GM19395 (cell line): ENCODE measurements around the gene RABEP1.
"Not testable (repeated sequence)": the region's sequence is repeated elsewhere in the genome, so short reads cannot be mapped to it uniquely, and the experiment has no call there.

Experiments used
- ATAC-seq: cut with Tn5 transposase; IDR thresholded peaks from one replicate; pipeline ENCODE4 v1.9.1; 2021; ENCODE audit warnings: mild to moderate bottlenecking, moderate library complexity; ENCODE audit not compliant: unreplicated experiment

Gene RABEP1, protein sequence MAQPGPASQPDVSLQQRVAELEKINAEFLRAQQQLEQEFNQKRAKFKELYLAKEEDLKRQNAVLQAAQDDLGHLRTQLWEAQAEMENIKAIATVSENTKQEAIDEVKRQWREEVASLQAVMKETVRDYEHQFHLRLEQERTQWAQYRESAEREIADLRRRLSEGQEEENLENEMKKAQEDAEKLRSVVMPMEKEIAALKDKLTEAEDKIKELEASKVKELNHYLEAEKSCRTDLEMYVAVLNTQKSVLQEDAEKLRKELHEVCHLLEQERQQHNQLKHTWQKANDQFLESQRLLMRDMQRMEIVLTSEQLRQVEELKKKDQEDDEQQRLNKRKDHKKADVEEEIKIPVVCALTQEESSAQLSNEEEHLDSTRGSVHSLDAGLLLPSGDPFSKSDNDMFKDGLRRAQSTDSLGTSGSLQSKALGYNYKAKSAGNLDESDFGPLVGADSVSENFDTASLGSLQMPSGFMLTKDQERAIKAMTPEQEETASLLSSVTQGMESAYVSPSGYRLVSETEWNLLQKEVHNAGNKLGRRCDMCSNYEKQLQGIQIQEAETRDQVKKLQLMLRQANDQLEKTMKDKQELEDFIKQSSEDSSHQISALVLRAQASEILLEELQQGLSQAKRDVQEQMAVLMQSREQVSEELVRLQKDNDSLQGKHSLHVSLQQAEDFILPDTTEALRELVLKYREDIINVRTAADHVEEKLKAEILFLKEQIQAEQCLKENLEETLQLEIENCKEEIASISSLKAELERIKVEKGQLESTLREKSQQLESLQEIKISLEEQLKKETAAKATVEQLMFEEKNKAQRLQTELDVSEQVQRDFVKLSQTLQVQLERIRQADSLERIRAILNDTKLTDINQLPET

DNA sequence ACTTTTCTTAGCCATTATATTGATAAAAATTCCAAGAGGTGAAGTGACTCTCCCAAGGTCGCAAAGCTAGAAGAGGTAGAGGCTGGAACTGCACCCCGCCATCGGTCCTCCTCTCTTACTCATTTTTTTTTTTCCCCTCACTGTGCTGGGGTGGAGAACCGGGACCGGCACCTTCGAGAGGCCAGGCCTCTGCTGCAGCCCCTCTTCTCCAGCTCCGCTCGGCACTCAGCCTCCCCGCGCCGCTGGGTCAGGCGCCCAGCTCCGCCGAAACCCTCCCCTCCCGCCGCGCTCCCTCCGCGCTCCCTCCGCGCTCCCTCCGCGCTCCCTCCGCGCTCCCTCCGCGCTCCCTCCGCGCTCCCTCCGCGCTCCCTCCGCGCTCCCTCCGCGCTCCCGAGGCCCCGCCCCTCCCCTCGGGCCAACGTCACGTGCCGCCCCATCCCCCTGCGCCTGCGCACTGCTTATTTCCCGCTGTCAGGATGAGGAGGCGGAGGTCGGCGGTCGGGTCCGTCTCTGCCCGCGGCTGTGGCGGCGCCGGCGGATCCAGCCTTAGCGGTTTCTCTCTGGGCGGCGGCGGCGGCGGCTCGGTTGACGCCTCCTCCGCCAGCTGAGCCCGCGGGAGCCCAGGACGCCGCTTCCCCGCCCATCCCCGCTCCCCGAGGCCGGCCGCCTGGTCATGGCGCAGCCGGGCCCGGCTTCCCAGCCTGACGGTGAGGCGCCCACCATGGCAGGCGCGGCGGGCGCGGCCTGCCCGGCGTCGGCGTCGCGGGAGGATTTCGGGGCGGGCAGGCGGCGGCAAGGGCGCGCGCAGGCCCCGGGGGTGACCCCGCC, at the start of gene RABEP1:
Gene RABEP1 (plus strand): TSS at position 471 of the 828 bp plus-strand sequence. CDS start 203 bp downstream, at position 674.
- ATAC-seq, result no peak

DNA sequence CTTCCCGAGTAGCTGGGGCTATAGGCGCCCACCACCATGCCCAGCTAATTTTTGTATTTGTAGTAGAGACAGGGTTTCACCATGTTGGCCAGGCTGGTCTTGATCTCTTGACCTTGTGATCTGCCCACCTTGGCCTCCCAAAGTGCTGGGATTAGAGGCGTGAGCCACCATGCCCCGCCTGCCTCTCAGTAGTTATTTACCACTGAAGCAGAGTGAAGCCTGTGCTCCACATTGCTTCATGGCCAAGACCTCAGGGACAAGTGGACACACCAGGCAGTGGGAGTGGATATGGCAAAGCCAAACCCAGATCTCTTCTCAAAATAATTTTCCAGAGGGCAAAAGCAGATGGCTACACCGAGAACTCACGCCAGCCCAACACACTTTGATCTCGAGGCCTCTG, 48.6 kb upstream of the RABEP1 start:
- not testable (repeated sequence) for ATAC-seq

DNA sequence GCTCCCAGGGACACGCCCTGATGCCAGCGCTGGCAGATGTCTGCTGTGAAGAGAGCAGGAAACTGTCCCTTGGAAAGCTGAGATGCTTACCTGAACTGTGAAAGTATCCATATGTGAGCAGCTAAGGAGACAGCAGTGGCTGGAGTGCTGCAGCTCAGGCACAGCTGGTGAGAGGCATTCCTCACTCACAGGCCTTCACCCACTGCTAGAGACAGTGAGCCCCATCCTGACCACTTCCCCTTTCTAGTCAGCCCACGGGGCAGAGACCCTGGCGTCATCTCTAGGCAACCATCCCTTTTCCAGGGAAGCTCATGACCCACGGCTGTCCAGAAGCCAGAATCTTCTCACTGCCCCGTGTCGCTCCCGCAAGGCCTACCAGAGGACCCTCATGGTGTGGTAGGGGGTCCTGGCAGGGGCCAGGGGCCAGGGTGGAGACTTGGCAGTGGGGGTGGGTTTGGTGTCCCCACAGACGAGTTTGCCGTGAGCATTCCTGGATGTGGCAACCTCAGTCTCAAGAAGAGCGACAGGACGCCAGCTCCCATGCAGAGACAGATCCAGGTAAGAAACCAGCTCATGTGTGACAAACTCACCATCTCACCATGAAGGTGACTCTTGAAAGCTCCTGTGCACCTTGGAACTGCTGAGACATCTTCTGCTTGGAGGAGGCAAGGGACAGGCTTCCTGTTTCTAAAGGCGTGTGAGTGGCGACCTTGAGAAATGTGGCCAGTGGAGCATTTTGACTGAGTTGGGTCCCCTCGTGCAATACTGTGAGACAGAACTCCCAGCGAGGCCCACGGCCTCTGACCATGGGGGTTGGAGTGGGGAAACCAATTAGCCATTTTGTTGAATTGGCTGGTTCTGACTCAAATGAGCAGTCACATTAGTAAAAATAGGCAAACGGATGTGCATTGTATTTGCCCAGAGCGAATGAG, 47.2 kb upstream of the RABEP1 start, which contains the start of gene SCIMP:
Gene SCIMP (minus strand): TSS at position 216 of the 932 bp plus-strand sequence. CDS start 105 bp downstream, at position 111.
- peak; percentile 58 for ATAC-seq

DNA sequence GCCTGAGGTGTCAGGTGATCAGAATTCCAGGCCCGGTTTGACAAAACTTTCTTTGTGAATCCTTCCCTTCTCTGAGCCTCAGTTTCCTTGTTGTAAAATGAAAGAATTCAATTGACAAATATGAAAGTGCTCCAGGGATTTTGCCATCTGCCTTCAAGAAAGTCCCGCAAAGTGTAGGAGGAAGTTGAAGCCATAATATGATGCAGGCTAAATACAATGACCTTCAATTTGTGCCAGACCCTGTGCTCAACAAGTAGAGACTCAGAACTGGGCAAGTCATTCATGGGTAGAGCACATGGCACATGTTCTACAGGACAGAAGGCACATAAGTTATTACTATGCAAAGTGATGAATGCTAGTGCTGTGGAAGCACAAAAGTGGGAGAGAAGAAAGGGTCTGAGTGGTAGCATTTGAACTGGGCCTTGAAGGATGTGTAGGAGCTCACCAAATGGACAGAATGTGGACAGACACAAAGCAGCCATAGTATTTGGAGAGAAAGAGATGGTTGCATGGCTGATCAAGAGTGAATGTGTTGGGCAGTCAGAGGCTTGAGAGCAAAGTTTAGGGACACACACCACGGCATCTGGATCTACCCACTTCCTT, 45.0 kb upstream of the RABEP1 start:
- ATAC-seq, result no peak

GRCh38 chr17:5237541-5238016, 44.5 kb upstream of the RABEP1 start:
- ATAC-seq, result peak; percentile 42

GRCh38 chr17:5238333-5238732, 43.8 kb upstream of the RABEP1 start:
- ATAC-seq, result no peak

GRCh38 chr17:5239769-5240168, 42.3 kb upstream of the RABEP1 start:
- ATAC-seq, result not testable (repeated sequence)

GRCh38 chr17:5241861-5242671, 40.0 kb upstream of the RABEP1 start:
- peak; percentile 74 for ATAC-seq

DNA sequence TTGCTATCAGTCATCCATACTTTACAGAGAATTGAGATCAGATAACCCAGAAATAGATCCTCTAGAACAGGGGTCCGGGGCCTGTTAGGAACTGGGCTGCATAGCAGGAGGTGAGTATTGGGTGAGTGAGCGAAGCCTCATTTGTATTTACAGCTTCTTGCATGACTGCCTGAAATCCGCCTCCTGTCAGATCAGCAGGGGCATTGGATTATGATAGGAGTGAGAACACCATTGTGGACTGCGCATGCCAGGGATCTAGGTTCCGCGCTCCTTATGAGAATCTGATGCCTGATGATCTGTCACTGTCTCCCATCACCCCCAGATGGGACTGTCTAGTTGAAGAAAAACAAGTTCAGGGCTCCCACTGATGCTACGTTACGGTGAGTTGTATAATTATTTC, 34.5 kb upstream of the RABEP1 start:
- no peak for ATAC-seq

DNA sequence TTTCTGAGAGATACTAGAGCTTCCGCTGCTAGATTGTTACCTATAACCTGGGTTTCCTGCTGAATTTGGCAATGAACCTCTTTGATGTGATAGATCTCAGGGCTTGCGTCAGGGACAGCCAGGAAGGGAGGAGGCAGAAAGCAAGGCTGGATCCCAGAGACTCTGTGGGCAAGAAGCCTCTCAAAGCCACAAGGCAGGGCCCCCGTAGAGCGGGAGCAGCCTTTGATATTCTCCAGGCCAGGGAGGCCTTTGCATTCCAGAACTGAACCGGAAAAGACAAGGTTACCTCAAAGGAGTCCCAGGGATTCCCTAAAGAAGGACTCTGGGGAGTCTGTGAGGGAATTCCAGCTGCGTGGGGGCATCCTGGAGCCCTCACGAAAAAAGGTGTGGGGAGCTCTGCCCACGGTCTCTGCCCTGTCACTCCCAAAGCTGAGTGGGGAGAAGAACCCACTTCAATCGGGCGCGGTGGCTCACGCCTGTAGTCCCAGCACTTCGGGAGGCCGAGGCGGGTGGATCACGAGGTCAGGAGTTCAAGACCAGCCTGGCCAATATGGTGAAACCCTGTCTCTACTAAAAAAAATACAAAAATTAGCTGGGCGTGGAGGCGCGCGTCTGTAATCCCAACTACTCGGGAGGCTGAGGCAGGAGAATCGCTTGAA, 33.1 kb upstream of the RABEP1 start:
- no peak for ATAC-seq

DNA sequence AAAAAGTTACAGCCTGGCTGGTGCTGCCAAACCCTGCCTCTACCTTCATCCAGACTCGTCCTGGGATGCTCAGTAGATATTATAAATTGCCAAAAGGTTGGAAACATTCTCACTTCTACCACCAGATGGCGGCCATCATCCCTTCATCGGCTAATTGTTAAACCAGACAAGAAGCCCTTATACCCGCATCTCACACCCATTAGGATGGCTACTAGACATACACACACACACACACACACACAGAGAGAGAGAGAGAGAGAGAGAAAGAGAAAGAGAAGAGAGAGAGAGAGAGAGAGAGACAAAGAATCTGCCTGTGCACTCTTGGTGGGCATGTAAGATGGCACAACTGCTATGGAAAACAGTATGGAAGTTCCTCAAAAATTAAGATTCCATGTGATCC, 32.5 kb upstream of the RABEP1 start:
- ATAC-seq, result no peak

- no peak for ATAC-seq
These were observed 27.7 kb upstream of the RABEP1 start for GRCh38 chr17:5254414-5254813.

DNA sequence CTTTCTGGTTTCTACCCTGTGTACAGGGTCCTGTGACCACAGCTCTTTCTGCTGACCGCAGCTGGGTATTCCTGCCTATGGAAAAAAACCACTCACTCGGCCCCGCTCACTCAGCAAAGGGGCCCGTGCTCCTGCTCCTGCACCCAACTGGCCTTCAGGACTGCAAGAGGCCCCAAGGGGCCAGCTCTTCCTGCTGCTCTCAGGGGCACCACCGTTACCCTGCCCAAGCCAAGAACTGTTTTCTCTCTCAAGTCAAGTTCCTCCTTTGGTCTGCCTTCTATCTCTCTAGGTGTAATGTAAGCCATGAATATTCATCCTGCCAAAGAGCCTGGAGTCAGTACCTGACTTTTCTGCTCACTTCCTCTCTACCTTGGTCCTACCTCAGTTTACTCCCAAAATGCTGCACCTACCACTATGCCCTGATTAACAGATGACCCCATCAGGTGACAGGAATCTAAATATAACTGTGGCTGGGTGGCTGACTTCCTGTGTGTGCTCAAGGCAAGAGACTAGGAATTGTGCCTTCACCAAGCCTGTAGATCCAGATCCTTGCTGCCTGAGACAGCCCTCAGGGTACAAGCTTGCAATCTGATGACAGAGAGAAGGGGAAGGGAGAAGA, 27.1 kb upstream of the RABEP1 start:
- peak; percentile 61 for ATAC-seq

DNA sequence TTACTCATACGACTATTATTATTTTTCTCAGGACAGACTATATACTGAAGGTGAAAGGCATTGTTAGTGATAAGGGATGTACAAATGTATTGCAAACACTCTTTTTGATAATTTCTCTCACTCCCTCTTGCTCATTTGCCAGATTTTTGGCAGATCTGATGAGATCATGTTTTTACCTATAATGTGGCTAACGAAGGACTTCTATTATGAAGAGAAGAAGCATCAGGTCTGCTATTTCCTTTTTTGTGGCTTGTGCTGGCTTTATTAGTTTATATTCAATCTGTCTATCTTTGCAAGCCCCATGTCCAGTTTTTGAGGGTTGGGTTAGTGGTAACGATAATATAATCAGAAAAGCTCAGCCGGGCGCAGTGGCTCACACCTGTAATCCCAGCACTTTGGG, 25.0 kb upstream of the RABEP1 start:
- no peak for ATAC-seq

DNA sequence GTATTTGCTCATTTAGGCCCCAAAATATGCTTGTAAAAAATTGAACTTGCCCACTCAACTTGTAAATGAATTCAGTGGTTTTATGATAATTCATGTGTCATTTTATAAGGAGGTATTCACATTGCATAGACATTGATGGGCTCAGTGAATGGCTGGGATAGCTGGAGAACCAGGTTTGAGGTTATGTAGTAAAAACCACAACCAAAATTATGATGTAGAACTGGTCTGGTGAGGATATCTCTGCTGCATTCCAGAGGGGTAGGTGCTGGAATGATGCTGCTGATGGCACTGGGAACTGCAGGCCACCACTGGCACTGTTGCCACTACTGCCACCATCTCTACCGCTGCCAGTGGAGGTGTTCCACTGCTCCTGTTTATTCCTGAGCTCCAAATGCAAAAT, 21.5 kb upstream of the RABEP1 start:
- no peak for ATAC-seq

DNA sequence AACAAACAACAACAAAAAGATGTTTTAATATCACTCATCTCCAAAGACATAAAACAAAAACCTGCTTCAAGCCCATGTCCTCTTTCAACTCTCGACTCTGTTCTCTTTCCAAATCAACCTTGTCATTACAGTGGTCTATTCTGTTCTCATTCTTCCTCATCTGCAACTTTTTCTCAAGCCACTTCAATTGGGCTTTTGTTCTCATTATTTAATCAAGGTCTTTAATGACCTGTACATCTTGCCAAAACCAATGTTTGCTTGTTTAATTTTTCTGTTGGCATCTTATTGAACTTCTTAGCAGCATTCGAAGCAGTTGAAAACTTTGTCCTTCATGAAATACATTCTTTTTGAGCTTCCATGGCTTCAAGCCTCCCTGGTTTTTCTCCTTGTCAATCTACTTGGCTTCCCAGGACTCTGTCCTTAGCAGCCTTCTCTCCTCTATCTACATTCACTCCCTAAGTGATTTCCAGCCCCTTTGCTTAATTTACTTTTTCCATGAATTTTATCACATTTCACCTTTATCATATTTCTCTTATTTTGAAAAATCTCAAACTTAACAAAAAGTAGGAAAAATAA, 19.6 kb upstream of the RABEP1 start:
- no peak for ATAC-seq

- ATAC-seq, result no peak
These were observed 18.6 kb upstream of the RABEP1 start for GRCh38 chr17:5263441-5263840.
